Fibroblast of skin of right quadriceps (primary cell): ENCODE measurements around the gene IMPA2.

Experiments
- DNase-seq: peaks from one replicate; pipeline ENCODE4 v3.0.0-alpha.2; 2013

Gene IMPA2

GRCh38 chr18:11991021-11991795 is 9.9 kb downstream of the IMPA2 start:
- no peak for DNase-seq

DNA sequence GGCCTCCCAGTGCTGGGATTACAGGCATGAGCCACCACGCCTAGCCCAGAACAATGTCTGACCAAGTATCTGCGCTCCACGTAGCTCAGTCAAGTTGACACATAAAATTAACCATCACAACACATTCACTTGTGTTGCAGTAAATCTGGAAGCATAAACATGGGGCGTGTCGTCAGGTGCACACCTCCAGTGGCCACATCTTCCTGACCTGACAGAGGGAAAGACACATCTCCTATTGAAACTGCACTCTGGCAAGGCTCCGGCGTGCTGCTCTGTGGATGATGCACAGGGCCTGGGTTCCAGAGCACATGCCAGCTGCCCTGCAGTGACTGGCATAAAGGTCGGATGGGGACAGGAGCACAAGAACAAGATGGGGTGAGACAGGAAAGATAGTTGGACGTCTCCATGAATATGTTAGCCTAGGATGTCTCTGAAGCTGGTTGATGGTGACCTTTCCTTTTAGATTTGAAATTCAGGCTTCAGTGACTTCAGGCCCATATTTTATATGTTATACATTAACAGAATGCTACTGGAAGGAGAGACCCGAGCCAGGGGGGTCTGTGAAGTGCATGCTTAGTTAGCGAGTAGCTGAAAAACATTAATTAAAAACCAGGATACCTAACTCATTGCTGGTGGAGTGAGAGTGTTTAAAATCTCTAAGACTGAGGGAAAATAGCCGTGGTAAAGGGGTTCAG is 10.9 kb downstream of the IMPA2 start:
- DNase-seq = no peak

- no peak for DNase-seq
These were observed 12.1 kb downstream of the IMPA2 start for GRCh38 chr18:11993264-11993916.

DNA sequence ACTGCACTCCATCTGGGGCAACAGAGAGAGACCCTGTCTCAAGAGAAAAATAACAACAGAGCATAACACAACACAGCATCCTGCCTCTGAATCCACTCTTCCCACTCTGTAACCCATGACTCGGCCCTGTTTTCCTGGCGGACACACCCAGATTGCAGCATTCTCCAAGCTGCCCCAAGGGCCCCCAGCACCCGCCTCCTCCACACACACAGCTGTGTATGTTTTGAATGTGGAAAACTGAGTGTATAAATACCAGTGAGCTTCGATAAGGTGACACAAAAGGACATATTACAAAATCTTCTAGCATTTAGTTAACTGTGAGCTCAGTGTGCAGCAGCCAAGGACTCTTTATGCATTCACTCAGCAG is 13.0 kb downstream of the IMPA2 start:
- peak; percentile 35 for DNase-seq

GRCh38 chr18:11994703-11995444 is 13.6 kb downstream of the IMPA2 start:
- DNase-seq = no peak

DNA sequence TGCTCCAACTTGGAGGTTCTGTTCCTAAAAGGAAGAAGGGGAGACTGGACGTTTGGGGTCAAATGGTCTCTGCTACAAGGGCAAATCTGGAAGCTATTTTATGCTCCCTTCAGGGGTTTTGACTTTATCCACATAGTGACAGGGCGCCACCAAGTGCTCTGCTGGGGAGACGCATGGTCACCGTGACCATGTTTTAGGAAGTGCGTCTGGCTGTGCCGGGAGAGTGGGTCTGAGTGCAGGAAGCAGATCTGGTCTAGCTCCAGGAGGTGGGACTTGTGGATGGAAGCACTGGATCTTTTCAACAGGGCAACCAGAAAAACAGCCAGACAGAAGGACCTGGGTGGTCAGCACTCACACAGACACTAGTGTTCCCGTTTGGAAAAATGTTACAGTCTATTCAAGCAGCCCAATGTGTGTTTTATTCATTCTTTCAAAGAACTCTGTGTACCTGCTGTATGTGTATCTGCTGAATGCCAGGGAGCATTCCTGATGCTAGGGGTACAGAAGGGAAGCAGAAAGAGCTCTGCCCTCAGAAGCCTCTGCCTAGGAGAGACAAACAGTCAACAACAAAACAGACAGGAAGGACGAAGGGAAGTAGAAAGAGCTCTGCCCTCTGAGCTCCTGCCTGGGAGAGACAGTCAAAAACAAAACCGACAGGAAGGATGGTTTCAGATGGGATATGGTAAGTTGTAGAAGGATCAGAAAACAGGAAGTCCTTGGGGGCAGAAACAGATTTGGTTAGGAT is 14.3 kb downstream of the IMPA2 start:
- peak; percentile 71 for DNase-seq

DNA sequence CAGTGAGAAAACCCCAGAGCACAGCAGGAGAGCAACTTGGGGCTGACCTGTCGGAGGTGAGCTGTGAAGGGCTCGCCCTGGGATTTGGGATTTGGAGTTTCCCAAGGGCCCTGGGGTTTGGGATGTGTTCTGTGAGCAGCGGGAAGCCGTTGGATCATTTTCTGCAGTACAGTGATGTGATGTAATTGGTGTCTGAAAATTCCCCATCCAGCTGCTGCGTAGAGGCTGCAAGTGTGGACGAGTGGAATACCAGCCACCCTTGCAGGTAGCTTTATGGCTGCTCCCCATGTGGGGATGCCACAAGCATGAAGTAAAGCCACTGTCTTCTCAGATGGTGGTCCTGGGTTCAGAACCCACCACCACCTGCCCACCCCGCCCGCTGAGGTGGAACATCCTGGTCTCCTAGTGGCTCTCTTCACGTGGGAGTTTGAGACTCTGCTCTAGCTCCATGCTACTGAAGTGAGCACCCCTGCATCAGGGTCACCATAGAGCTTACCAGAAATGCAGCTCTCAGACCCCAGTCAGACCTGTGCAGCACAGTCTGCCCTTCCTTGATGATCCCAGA is 15.0 kb downstream of the IMPA2 start:
- DNase-seq = no peak

DNA sequence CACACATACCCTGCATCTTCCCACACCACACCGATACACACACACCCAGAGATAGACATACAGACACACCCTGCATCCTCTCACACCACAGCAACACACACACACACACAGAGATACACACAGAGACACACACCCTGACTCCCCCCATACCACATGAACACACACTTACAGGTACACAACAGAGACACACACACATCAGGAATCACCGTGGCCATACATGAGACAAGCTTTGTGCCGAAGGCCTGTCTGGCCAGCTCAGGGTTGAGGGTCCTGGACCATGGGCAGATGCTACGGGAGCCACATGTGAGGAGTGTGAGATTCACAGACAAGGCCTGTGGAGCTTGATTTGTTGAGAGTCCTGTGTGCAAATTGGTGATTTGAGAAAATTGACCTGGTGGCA is 15.6 kb downstream of the IMPA2 start:
- no peak for DNase-seq

DNA sequence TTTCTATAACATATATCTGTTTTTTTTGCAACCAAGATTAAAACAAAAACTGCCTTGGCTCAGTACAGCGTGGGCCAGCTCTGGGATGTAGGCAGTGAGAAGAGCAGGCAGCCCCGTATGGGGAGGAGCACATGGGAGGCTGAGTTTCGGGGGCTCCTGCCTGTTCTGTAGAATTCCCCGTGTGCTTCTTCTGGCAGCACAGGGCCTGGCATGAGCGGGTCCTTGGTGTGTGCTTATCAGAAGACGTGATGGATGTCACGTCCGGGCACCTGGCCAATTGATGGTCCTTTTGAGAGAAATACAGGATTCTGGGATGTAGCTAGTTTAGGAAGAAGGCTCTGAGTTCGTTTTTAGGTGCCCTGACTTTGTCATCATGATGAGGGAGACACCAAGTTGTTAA is 16.2 kb downstream of the IMPA2 start:
- DNase-seq = no peak

DNA sequence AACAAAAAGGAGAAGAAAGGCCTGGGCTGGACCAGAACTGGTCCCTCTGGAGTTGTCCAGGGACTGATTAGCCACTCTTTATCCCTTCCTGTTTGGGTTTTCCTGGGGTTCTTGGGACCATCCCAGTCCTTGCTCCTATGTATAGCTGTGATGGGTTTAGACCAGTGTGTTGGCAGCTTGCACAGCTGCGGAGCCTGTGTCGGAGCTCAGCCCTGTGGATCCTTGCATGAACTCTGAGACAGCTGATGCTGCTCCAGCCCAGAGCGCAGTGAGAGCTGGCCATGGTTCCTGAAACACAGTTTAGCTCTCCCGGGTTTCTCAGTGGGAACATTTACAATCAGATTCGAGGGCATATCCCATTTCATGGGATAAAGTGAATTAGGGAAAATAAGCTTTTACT is 16.9 kb downstream of the IMPA2 start:
- no peak for DNase-seq

DNA sequence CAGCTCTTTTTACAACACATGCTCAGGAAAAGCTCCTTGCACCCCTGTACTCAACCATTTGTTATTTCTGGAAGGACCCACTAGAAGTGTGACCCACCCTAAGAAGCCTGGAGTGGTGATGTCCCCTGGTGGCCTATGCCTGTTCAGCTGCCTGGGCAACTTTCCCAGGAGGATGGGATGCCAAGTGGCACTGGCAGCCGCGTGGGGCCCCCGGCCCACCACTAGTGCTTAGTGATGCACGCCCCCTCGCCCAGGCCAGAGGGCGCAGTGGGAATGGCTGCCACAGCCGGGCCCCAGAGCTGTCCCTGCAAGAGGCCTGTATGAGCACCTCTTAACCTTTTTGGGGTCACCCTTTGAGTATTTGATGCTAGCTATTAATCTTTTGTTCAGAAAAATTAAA is 18.1 kb downstream of the IMPA2 start:
- no peak for DNase-seq

DNA sequence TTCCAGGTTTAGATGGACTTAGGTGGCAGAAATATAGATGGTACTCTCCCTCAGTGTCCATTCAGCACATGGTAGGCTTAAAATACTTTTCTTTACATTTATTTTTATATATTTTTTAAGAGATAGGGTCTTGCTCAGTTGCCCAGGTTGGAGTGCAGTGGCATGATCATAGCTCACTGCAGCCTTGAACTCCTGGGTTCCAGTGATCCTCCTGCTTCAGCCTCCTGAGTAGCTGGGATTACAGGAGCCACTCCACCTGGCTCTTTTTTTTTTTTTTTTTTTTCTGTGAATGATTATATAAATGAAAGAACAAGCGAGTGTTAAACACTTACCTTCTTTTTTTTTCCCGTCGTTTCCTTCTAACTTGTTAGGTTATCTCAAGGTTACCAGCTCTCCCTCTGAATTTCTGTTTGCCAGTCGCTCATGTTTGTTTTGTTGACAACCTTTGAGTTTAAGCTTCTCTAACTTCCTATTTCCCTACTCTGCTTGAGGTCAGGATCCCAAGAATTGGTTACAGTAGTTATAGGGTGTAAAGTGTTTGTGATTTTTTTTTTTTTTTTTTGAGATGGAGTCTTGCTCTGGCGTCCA is 18.9 kb downstream of the IMPA2 start:
- DNase-seq = no peak

DNA sequence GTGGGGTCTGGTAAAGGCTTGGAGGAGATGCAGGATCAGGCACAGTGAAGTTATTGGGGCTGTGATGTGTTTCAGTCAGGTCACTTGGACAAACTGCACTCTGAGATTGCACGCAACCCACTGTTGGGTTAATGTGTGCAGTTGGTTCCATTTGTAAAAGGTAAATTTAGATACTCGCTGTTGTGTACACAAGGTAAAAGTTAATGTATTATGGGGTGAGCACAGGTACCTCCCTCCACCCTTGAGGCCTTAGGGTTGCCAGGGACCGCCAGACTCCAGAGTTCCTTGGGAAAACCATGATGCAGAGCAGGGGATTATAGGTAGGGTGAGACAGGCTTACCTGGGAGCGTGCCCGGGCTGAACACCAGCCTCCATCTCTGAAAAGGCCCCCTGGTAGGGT is 20.1 kb downstream of the IMPA2 start:
- DNase-seq = no peak

DNA sequence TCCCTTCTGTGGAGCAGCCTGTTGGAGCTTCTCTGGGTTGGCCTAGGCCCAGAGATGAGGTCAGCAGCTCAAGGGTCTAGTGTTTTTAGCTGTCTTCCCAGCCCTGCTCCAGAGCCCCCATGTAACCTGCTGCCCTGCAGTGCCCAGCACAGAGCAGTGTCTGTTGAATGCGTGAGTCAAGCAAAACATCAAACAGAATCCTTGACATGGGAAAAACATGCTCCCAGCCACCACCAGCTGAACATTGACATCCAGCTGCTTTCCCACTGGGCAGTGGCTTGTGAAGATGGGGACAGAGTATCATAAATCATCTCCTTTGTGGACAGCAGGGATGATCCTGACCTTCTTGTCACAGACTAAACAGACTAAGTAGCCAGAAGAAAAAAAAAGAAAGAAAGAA is 22.6 kb downstream of the IMPA2 start:
- no peak for DNase-seq

DNA sequence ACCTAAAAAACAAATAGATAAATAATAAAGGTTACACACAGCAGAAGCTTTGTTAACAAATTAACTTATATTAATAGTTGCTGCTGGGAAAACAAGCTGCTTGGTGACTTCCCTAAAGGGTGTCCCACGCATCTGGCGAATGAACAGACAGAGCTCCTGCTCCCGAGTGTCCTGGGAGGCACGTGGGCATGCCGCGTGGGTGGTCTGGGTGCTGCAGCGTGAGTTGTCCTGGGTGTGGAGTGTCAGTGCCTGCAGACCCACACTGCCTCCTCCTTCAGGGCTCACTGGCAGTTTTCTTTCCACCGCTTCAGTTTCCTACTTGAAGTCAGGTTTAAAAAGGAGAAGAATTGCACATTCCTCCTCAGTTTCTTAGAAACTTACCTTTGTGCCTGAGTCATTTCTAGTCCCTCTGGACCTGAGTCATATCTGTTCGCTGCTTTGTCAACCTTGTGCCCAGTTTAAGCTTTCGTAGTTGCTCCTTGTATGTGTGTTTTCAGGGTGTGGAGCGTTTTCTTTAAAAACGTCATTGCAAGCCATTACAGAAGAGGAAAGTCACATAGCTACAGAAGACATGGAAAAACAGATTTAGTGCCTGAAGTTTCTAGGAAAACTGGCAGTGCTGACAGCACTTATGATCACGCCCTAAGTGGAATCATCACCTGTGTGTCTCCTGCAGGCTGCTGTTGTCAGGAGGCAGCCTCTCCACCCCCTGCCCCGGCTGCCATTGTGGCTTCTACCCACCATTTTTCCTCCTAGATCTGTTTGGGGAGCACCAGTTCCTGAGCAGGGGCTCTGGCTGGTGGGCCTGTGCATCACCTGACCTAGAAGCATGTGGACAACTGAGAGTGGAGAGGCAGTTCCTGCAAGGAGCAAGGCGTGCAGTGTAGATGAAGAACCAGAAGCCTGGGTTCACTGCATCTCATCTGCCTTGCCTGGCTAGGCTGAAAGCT is 24.5 kb downstream of the IMPA2 start:
- no peak for DNase-seq

DNA sequence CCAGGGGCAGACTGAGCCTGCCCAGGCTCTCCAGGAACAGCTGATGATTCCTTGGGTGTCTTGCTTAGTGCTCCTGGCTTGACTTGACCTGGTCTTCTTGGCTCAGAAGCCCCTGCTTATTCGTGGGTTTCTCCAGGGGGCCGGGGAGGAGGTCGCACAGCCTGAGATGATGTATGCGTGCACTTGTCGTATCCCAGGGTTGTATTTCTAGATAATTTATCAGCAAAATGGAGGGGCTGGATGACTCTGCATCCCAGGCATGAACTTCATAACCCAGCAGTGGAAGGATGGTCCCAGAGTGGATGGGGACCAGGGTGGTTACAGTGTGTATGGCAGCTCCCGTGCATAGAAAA is 25.2 kb downstream of the IMPA2 start:
- no peak for DNase-seq

GRCh38 chr18:12007063-12007462 is 25.8 kb downstream of the IMPA2 start:
- DNase-seq = no peak

- DNase-seq = no peak
These were observed 27.0 kb downstream of the IMPA2 start for GRCh38 chr18:12008181-12008767.

GRCh38 chr18:12008842-12009580 is 27.7 kb downstream of the IMPA2 start:
- DNase-seq = no peak
